Psoas muscle (tissue), 8 donors: ENCODE data around the gene PTK6. TPM values are rescaled to one million over a fixed set of nuclear protein-coding genes. Genes with fewer than 3 reads are reported as not detected.

Experiments
- ATAC-seq, 4 donors: fragments of 200-7000 bp; cut with Tn5 transposase; one replicate each; pipeline ENCODE4 v1.9.1; 2020; ENCODE audit warnings: moderate library complexity in 3 of 4, mild to moderate bottlenecking in 2 of 4
- DNase-seq, 2 donors: peaks; one replicate each; pipeline ENCODE4 v3.0.0-alpha.2; 2020
- H3K27ac ChIP-seq: fragments of 200-600 bp; one replicate; pipeline ENCODE4 v1.8.0; 2022
- H3K27me3 ChIP-seq, 3 donors: fragments of 200-600 bp in 1 of 3; one replicate each; pipeline versions ENCODE4 v1.6.1 to v1.8.0; 2013 to 2022; ENCODE audit warnings: low read length in 2 of 3, mild to moderate bottlenecking in 2 of 3, moderate library complexity in 1 of 3; ENCODE audit not compliant: insufficient read depth in 3 of 3
- H3K36me3 ChIP-seq, 2 donors: fragments of 200-600 bp in 1 of 2; one replicate each; pipeline versions ENCODE4 v1.6.1 to v1.8.0; 2013 to 2022; ENCODE audit warnings: low read depth in 1 of 2, mild to moderate bottlenecking in 1 of 2, moderate library complexity in 1 of 2; ENCODE audit not compliant: insufficient read depth in 1 of 2
- H3K4me1 ChIP-seq: fragments of 200-600 bp; one replicate; pipeline ENCODE4 v1.8.0; 2022
- H3K4me3 ChIP-seq: fragments of 200-600 bp; one replicate; pipeline ENCODE4 v1.8.0; 2022; ENCODE audit warnings: mild to moderate bottlenecking
- H3K9me3 ChIP-seq: fragments of 200-600 bp; one replicate; pipeline ENCODE4 v1.8.0; 2022
- WGBS, 3 donors: extraction: QIAGEN DNeasy Blood & Tissue Kit; methylation state at CpG; one replicate each; pipeline versions ENCODE4 v1.1.6 to v1.1.7; 2013; 5-methylcytosine and 5-hydroxymethylcytosine counted together
- intact Hi-C, 2 donors: fragments of 100-400 bp; cut with DNase I; formaldehyde crosslinking; loops; one replicate each; pipeline versions ENCODE4 v1.11.0 to v1.14.2; 2022
- polyA plus RNA-seq, 3 donors: library from polyadenylated mRNA; stranded (reverse); fragments of 200-250 nt; gene quantifications; one replicate each; pipeline ENCODE4 v1.2.3, GENCODE V29; 2013
- total RNA-seq, 4 donors: library from RNA; stranded (reverse); fragmentation: NEBNext Ultra II Directional in 2 of 4; extraction: Animal tissue kit (Norgen Biotek cat#: 25700) in 2 of 4; gene quantifications; one replicate each; pipeline versions ENCODE4 v1.2.1 to v1.2.4, GENCODE V29; 2021 to 2023
- TF ChIP-seq, protein P1 (sequence below): fragments of 200-600 bp; IDR thresholded peaks from one replicate; pipeline ENCODE4 v1.8.0; 2022; ENCODE audit warnings: antibody characterized with exemption
- donor health status: healthy with polysubstance abuse.
- donor health status: DM: no; HTN: no; CAD: no; lungs with moderate emphysema.
- donor health status: Bipolar disorder and iron deficiency.
- donor health status: healthy.
- donor health status: DM: yes; HTN: yes; CAD: no.
- donor health status: DM: no; HTN: no; CAD: no.
- donor health status: DM: no; HTN: no; CAD: no.
- donor health status: DM: yes; HTN: yes; CAD: no.

PTK6 gene
- total and polyA plus RNA-seq, 7 donors: 0.04 to 0.06 (median 0.04) TPM; not detected in 4

DNA sequence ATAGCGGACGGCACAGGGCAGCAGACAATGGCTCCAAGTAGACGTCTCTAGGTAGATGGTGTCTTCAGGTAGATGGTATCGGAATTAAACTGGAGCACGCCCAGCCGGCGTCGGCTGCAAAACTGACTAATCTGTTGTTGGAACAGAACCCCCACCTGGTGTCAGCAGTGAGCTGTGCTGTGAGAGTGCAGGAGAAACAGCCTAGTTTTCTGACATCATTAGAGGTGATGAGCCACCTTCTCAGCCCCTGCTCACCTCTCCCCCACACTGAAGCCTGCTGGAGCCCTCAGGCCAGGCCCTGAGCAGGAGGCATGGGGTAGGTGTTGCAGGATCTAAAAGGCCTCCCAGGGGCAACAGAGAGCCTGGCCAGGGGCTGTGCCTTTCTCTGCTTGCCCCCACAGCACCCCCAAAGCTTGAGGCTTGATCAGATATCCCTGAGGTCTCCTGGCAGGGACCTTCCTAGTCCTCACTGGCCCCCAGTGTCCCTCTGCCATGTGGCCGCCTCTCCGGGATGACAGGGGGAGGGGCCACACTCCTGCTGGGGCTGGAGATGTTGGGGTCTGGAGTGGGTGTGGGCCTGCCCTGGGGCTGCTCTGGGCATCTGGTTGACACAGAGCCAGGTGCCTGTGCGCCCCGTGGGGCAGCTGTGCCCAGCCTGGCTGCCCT is 43.8 kb upstream of the PTK6 start:
- Histone ChIP-seq H3K36me3 (no peaks in the 10 kb centered on the region), H3K4me3 (no peak overlapping the region), H3K27ac (no peak overlapping the region), H3K27me3 (peaks cover 0 to 3% (median 0%) of the 10 kb centered on the region in 3 donors), H3K9me3 (no peaks in the 10 kb centered on the region), H3K4me1 (peaks cover 5% of the 10 kb centered on the region)
- 58 to 67% (median 65%) methylated on average over 12 of the region's 12 CpGs for WGBS, 3 donors
- intact Hi-C loops: no loop called here
- no peak for ATAC-seq
- TF ChIP-seq, protein P1, sequence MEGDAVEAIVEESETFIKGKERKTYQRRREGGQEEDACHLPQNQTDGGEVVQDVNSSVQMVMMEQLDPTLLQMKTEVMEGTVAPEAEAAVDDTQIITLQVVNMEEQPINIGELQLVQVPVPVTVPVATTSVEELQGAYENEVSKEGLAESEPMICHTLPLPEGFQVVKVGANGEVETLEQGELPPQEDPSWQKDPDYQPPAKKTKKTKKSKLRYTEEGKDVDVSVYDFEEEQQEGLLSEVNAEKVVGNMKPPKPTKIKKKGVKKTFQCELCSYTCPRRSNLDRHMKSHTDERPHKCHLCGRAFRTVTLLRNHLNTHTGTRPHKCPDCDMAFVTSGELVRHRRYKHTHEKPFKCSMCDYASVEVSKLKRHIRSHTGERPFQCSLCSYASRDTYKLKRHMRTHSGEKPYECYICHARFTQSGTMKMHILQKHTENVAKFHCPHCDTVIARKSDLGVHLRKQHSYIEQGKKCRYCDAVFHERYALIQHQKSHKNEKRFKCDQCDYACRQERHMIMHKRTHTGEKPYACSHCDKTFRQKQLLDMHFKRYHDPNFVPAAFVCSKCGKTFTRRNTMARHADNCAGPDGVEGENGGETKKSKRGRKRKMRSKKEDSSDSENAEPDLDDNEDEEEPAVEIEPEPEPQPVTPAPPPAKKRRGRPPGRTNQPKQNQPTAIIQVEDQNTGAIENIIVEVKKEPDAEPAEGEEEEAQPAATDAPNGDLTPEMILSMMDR: no peak
- no peak for DNase-seq

DNA sequence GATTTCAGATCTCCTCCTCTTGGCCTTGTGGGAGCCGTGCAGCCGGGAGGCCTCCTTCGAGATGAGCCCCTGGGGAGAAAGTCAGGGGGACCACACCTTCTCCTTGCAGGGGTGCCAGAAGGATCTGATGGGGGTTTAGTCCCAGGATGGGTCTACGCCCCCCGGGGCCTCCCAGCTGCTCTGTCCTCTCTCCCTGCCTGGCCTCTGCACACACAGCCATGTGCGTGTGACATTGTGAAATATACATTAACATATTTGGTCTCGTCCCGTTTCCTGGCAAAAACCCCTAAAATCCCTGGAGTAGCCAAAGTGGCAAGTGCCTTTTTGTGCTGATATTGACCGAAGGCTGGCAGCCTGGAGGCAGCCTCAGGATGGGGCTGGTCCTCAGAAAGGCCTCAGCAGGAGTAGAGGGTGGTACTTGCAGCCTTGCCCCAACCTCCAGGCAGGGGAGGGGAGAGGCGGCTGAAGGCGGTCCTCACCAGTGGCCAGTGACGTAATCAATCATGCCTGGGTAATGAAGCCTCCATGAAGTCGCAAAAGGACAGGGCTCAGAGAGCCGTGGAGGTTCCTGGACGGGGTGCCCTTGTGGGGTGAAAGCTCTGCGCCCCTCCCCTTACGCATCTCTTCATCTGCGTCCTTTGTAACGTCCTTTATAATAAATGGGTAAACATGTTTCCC is 42.0 kb upstream of the PTK6 start:
- ATAC-seq (no peak), DNase-seq (no peak)
- no peaks in the 10 kb centered on the region for H3K36me3 ChIP-seq
- no peak overlapping the region for H3K4me3 ChIP-seq
- intact Hi-C loops: no loop called here
- H3K4me1 ChIP-seq: peaks cover 5% of the 10 kb centered on the region
- TF ChIP-seq, protein P1: no peak
- H3K27ac ChIP-seq: no peak overlapping the region
- no peaks in the 10 kb centered on the region for H3K9me3 ChIP-seq
- WGBS, 3 donors: 66 to 68% (median 67%) methylated on average over 19 of the region's 19 CpGs
- H3K27me3 ChIP-seq: peaks cover 0 to 5% (median 3%) of the 10 kb centered on the region in 3 donors

DNA sequence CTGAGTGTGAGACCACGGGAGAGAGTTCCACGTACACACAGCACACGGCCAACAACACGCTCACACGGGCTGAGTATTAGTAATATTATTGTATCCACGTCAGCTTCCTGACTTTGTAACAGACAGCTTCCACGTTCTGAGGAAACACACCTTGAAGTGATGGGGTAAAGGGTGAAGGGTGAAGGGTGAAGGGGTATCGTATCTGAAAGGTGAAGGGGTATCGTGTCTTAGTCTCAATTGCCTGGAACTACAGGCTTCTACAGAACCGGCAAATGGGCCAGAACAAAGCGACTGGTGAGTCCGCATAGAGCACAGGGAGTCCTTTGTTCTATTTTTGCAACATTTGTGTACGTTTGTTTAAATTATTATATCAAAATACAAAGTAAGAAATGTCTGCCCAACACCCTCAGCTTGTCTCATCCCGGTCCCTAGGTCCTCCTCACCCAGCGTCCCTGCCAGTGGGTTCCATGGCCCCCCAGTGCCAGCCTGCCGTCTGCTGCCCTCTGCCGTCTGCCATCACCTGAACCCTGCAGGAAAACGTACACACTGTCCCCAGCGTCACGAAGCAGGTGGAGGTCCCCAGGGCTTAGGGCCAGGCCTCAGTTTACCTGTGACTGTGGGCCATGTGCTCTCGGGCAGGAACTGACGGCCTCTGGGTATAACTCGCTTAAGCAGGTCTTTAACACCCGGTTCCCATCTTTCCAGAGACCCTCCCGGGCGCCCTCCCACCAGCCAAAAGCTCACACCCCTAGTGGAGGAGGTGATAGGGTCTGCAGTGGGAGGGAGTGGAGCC is 41.2 kb upstream of the PTK6 start:
- intact Hi-C loops: no loop called here
- 80 to 81% (median 80%) methylated on average over 26 of the region's 26 CpGs for WGBS, 3 donors

DNA sequence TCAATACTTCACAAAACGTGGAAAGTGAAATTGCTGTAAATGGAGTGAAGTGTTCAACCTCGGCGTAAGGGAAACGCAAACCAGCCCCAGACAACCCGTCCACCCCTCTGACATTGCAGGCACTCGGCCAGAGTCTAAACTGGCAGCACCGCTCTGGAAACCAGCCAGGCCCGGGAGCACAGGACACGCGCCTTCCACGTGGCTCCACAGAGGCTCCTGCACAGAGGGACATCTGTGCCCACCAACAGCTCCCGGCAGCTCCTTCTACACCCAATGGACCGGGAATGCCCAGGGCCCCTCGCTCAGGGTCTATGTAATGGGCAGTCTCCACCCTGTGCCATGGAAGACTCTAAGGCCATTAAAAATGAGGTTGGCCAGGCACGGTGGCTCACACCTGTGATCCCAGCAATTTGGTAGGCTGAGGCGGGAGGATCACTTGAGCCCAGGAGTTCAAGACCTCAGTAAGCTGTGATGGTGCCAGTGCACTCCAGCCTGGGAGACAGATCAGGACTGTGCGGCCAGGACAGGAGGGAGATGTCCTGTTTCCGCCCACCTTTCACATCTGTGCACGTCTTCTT is 40.2 kb upstream of the PTK6 start:
- DNase-seq: peak in 1 of 2 donors; percentile 83
- TF ChIP-seq, protein P1: no peak
- Histone ChIP-seq H3K4me1 (peaks cover 5% of the 10 kb centered on the region), H3K9me3 (no peaks in the 10 kb centered on the region), H3K27me3 (peaks cover 0 to 19% (median 3%) of the 10 kb centered on the region in 3 donors), H3K36me3 (no peaks in the 10 kb centered on the region), H3K4me3 (no peak overlapping the region), H3K27ac (no peak overlapping the region)
- ATAC-seq: peak; percentile 47 to 80 (median 64)
- intact Hi-C loops: no loop called here
- 34 to 43% (median 35%) methylated on average over 19 of the region's 19 CpGs for WGBS, 3 donors

More for the DNA sequence above, 41.2 kb upstream of the PTK6 start:
- Histone ChIP-seq H3K27ac (no peak overlapping the region), H3K9me3 (no peaks in the 10 kb centered on the region), H3K36me3 (no peaks in the 10 kb centered on the region), H3K4me1 (peaks cover 5% of the 10 kb centered on the region), H3K4me3 (no peak overlapping the region), H3K27me3 (peaks cover 0 to 12% (median 3%) of the 10 kb centered on the region in 3 donors)
- no peak for DNase-seq
- no peak for ATAC-seq
- TF ChIP-seq, protein P1: no peak
